ENCODE measurements around the gene ZBTB33. TPM values are rescaled to one million over a fixed set of nuclear protein-coding genes. Genes with fewer than 3 reads are reported as not detected.

ZBTB33 gene
- total RNA-seq, 1 donor from 2014 or later, result 45.2 TPM

DNA sequence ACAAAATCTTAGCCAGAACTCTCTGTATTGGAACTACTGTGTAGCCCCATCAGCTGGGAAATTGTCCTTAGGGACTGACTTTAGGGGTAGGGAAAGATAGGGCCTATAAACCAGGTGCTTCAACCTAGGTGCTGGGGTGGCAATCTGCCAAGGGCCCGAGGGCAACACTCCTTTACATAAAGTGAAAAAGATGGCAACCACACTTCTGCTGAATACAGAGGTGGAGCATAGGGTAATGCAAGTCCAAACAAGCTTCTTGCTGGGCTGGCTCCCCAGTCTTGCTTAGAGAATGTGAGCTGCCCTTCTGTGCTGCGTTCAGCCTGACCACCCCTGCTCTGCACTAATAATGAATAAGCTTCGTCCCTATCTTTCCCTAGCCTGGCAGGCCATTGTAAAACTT, 9.8 kb downstream of the ZBTB33 start:
- DNase-seq (ENCODE audit: low spot score in 2 of 2), result no peak
- no peak for FAIRE-seq

DNA sequence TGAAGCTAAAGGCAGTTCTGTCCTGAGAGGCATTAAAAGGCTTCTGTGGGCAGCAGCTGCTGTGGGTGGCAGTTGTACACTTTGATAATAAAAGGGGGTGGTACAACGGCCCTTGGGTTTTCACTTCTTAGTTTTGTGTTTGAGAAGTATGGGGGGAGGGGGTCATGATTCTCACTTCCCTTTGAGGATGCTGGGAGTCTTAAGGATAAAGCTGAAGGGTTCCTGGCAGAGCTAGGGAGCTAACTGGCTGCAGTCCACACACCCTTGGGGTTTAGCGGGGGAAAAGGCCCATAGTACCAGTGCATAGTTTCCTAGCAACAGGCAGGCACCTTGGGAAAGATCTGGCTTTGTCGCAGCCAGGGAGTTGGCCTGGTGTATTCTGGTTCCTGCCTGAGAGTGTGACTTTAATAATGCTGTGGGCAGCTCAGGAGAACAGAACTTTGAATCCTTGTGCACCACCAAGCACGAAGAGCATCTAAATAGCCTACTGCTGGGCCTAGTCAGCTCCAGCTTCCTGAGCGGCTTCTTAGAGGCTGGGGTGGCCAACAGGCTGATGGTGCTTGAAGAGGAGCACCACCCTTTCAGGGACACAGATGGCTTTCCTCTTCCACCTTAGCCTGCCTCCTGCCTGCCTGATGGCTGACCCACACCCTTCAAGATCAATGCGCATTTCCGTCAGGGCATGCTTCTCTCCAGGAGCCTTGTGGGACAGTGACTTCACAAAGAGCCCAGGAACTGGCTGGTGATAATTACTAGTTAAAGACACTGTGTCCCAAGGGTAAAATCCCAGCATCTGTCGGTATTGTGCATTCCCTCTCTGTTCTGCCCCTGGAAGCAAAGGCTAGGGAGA, 12.5 kb downstream of the ZBTB33 start:
- FAIRE-seq (no peak), DNase-seq (ENCODE audit: low spot score in 2 of 2) (no peak)

DNA sequence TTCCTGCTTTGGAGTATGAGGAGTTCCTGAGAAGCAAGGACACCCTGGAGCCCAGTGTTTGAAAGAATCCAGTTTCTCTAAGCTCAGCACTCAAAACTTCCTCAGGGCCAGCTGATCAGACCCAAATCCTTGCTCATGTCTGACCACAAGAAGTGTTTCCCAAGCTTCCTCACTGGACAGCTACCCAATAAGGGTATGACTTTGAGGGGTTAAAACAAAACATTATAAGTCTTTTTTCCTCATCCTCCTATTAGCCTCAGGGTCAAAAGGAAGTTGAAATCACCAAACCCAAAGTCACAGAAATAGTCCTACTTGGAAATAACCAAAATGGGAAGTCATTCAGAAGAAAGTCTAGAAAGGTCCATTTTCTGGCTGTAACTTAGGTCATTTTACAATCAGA, 13.7 kb downstream of the ZBTB33 start:
- no peak for FAIRE-seq

GRCh38 chrX:120269373-120270035, 18.9 kb downstream of the ZBTB33 start:
- no peak for FAIRE-seq
- DNase-seq (ENCODE audit: low spot score in 2 of 2), result peak in 1 of 2 donors; percentile 6

More for the DNA sequence above, 13.7 kb downstream of the ZBTB33 start:
- DNase-seq (ENCODE audit: low spot score in 2 of 2), result no peak

- FAIRE-seq, result no peak
Measured at GRCh38 chrX:120270567-120270966, 20.0 kb downstream of the ZBTB33 start.

GRCh38 chrX:120271218-120271617, 20.6 kb downstream of the ZBTB33 start:
- FAIRE-seq (no peak), DNase-seq (ENCODE audit: low spot score in 2 of 2) (no peak)

More at GRCh38 chrX:120270567-120270966, 20.0 kb downstream of the ZBTB33 start:
- DNase-seq (ENCODE audit: low spot score in 2 of 2), result no peak

DNA sequence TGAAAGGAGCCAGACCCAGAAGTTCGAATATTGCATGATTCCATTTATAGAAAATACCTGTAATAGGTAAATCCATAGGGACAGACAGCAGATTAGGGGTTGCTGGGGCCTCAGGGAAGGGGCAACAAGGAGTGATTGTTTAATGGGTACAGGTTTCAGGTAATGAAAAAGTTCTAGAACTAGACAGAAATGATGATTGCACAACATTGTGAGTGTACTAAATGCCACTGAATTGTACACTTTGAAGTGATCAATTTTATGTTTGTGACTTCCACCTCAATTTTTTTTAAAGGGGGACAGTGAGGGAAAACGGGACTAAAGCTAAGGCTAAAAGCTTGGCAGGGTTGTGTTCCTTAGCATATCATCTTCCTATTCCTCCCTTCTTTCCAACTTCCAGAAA, 23.5 kb downstream of the ZBTB33 start:
- FAIRE-seq (no peak), DNase-seq (ENCODE audit: low spot score in 2 of 2) (no peak)

- DNase-seq (ENCODE audit: low spot score in 2 of 2), result no peak
- no peak for FAIRE-seq
Measured at GRCh38 chrX:120274958-120275357, 24.3 kb downstream of the ZBTB33 start.

GRCh38 chrX:120281021-120281624, 30.5 kb downstream of the ZBTB33 start:
- FAIRE-seq (no peak), DNase-seq (ENCODE audit: low spot score in 2 of 2) (no peak)

DNA sequence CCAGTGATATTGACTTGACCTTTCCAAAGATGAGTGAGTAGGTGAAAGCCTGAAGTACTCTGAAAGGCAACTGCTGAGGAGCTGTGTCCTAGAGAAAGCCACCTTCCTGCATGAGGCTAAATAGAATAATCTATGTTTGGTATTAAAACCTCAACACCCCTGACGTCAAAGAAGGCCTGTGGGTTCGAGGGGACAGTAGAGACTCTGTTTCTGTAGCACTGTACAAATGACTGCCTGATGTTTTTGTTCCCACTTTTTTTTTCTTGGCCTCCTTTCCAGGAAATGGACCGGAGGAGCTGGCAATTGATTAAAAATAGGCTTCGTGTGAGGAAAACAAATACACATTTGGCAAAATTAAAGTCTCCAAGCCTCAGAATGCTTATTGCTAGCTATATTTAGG, 31.1 kb downstream of the ZBTB33 start:
- no peak for FAIRE-seq
- no peak for DNase-seq (ENCODE audit: low spot score in 2 of 2)

DNA sequence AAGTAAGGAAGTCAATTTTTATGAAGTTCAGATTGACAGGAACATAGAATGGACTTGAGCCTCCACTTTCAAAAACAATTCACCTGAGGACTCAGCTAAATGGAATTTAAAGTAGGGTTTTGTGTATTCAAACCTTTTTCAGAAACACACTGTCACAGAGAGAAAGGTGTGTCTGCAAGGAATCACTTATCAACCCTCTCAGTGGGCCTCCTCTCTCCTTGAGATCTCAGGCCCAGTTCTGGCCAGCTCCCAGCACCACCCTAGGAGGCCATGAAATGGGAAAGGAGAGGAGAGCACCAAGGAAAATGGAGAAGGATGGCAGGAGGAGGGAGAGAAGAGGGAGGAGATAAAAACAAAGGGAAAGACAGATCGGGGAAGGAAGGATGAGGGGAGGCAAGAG, 32.1 kb downstream of the ZBTB33 start:
- FAIRE-seq, result no peak
- no peak for DNase-seq (ENCODE audit: low spot score in 2 of 2)

- DNase-seq (ENCODE audit: low spot score in 2 of 2) (no peak), FAIRE-seq (no peak)
Measured at GRCh38 chrX:120286733-120287512, 36.3 kb downstream of the ZBTB33 start.

- DNase-seq (ENCODE audit: low spot score in 2 of 2) (no peak), FAIRE-seq (no peak)
Measured at GRCh38 chrX:120287513-120288112, 37.0 kb downstream of the ZBTB33 start.

DNA sequence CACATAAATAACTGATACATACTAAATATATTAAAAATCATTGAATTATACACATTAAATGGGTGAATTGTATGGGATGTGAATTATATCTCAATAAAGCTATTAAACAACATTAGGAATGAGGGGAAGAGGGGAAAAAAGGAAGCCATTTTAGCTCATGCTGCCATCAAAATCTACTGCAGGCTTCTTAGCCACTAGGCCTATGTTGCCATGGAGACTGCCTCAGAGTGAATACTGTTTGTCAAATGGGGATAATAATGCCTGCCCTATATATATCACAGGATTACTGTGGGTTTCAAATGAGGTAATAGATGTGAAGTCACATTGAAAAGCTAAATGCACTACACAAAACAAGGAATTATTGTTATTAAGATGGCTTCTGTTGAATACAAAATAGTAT, 39.5 kb downstream of the ZBTB33 start:
- no peak for FAIRE-seq
- DNase-seq (ENCODE audit: low spot score in 2 of 2), result no peak

DNA sequence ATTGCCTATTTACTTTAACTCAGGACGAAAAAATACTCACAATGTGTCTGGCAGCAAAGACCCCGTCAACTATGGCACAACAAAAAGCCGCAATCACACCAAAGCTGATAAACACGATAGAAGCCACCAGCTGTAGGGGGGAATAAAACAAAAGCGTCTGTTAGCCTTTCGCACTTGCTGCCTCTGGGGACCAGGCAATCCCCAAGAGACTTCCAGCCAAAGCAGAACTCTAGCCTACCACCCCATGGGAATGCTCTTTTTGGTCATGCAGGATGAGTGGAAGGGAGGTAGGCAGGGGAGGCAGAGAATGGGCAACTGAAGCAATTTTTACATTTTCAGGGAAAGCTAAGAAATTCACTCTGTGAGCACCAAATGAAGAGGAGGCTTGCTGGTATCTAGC, 40.6 kb downstream of the ZBTB33 start:
- no peak for FAIRE-seq
- DNase-seq (ENCODE audit: low spot score in 2 of 2), result no peak

DNA sequence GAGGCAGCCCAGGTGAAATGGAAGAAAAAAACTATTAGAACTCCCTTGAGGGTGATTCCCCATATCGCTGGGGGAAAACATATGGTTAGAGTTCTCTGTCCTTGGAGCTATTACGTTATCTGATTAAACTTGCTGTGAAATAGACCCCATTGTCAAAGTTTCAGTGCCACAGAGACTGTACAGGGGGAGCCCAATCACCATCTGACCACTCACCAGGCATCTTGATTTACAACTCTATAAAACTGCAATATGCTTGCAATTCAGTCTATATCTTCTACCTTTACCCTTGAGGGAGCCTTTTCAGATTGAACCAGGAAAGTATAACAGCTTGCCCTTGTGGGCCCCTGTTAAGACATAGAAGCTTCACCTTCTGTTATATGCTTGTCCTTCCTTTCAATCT, 42.4 kb downstream of the ZBTB33 start:
- FAIRE-seq (no peak), DNase-seq (ENCODE audit: low spot score in 2 of 2) (no peak)

- DNase-seq (ENCODE audit: low spot score in 2 of 2) (no peak), FAIRE-seq (no peak)
Measured at GRCh38 chrX:120294651-120295050, 44.0 kb downstream of the ZBTB33 start.

DNA sequence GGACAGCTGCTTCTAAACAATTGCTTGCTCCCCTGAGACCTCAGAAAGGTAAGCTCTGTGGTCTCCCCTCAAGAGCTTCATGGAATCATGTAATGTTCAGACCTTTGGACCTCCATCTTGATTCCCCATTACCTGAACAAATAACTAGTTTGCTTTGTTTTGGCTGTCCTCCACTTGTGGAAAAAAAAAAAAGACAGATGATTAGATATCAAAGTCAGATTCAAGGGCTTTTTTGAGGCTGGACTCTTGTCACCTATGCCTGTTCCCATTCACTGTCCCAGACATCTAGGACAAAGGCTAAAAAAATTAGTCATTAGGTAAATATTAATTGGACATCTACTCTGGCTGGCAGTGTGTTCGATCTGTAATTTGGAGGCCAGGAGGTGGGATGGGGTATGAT, 47.3 kb downstream of the ZBTB33 start:
- no peak for DNase-seq (ENCODE audit: low spot score in 2 of 2)
- no peak for FAIRE-seq

GRCh38 chrX:120299928-120300327, 49.3 kb downstream of the ZBTB33 start:
- no peak for FAIRE-seq
- DNase-seq (ENCODE audit: low spot score in 2 of 2), result no peak

DNA sequence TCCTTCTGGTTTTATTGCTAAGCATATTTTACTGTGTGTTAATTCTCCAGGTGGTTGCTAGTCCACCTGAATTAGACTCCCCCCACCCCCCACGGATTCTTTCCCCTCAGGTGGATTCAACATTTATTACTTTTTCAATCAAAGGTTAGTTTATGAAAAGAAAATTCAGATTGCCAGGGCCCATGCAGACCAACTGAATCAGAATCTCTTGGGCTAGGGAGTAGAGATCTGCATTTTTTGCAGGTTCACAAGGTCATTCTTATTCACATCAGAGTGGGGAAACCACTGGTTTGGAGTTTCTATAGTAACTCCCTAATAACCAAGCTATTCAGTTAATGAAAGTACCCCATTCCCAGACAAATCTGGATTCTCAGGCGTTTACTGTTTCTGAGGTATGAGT, 50.9 kb downstream of the ZBTB33 start:
- FAIRE-seq, result no peak
- no peak for DNase-seq (ENCODE audit: low spot score in 2 of 2)
